ENCODE data around the gene ARMC9.

- TF ChIP-seq POLR2A (IDR thresholded peaks at IDR 0.05) (no peak), CTCF (IDR thresholded peaks at IDR 0.05) (no peak)
Measured at GRCh38 chr2:231388725-231389346, 190.4 kb downstream of the ARMC9 start.

Data from lower leg skin (tissue), 3 donors.